VCaP (cell line): Measurements from ENCODE around the gene CIPC.

Experiments used
- H3K27ac ChIP-seq: fragments of 450-650 bp; 2 replicates; pipeline ENCODE4 v1.5.1; 2017
- TF ChIP-seq, protein P1 (sequence below): fragments of 450-650 bp; conservative IDR thresholded peaks from 2 replicates; pipeline ENCODE4 v1.5.1; 2017; ENCODE audit warnings: mild to moderate bottlenecking, moderate library complexity

Gene CIPC

GRCh38 chr14:77148510-77149231 lies 50.6 kb downstream of the CIPC start:
- TF ChIP-seq, protein P1, sequence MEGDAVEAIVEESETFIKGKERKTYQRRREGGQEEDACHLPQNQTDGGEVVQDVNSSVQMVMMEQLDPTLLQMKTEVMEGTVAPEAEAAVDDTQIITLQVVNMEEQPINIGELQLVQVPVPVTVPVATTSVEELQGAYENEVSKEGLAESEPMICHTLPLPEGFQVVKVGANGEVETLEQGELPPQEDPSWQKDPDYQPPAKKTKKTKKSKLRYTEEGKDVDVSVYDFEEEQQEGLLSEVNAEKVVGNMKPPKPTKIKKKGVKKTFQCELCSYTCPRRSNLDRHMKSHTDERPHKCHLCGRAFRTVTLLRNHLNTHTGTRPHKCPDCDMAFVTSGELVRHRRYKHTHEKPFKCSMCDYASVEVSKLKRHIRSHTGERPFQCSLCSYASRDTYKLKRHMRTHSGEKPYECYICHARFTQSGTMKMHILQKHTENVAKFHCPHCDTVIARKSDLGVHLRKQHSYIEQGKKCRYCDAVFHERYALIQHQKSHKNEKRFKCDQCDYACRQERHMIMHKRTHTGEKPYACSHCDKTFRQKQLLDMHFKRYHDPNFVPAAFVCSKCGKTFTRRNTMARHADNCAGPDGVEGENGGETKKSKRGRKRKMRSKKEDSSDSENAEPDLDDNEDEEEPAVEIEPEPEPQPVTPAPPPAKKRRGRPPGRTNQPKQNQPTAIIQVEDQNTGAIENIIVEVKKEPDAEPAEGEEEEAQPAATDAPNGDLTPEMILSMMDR = no peak
- H3K27ac ChIP-seq = peak overlapping the region; percentile 19; the same call in 1 of the 2 replicates

GRCh38 chr14:77151245-77151644 lies 53.2 kb downstream of the CIPC start:
- H3K27ac ChIP-seq = no peak overlapping the region
- TF ChIP-seq, protein P1 = peak; percentile 72

DNA sequence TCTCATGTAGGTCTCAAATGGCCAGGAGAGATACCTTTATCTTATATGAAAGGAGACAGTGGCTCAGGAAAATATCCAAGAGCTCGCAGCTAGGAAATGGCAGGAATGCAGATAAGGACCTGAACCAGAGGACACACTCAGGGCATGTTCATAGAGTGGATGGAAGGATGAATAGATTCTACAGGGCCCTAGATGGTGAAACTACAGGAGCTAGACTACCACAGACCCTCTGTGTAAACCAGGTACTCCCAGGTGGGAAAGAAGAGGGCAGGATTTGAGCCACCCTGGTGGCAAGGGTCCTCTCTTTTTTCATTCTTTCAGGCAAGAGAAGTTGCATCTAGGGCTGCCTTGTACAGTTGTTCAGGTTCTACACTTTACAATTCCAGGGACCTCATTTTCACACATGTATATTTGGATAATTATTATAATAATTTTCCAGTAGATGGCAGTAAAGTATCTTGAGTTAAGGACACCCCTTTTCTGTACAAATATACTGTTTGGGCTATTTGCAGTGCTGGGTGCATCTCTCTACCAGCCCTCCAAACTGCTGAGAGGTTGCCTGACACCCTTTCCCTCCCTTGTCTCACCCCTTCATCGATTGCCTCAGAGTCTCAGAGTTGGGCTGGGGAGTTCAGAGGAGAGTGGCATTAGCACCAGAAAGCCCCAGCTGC lies 54.0 kb downstream of the CIPC start:
- TF ChIP-seq, protein P1 = peak; percentile 45
- no peak overlapping the region for H3K27ac ChIP-seq

DNA sequence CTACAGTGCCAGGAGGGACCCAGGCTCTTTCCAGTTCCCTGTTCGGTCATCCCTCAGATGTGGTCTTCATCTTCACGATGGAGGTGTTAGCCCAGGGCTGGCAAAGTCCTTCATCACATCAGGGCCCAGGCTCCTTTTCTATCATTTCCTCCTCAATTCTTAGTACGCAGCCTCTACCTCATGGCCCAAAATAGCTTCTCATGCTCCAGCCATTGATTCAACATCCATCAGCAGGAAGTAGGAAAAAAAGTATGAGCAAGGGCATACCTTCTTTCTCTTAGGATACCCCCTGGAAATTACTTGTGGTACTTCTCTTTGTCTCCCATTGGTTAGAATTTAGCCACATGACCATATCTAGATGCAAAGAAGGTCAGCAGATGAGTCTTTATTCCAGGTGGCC lies 55.7 kb downstream of the CIPC start:
- no peak overlapping the region for H3K27ac ChIP-seq
- TF ChIP-seq, protein P1 = no peak

GRCh38 chr14:77154421-77154820 lies 56.4 kb downstream of the CIPC start:
- TF ChIP-seq, protein P1 = no peak
- no peak overlapping the region for H3K27ac ChIP-seq

- no peak overlapping the region for H3K27ac ChIP-seq
Observed at GRCh38 chr14:77155083-77155482, 57.0 kb downstream of the CIPC start.

GRCh38 chr14:77157740-77158139 lies 59.7 kb downstream of the CIPC start:
- no peak overlapping the region for H3K27ac ChIP-seq
- TF ChIP-seq, protein P1 = no peak

More at GRCh38 chr14:77155083-77155482, 57.0 kb downstream of the CIPC start:
- TF ChIP-seq, protein P1 = no peak
